Psoas muscle (tissue), 8 donors: ENCODE data around the gene CIT. TPM values are rescaled to one million over a fixed set of nuclear protein-coding genes. Genes with fewer than 3 reads are reported as not detected.

Experiments
- ATAC-seq, 4 donors: fragments of 200-7000 bp; cut with Tn5 transposase; one replicate each; pipeline ENCODE4 v1.9.1; 2020; ENCODE audit warnings: moderate library complexity in 3 of 4, mild to moderate bottlenecking in 2 of 4
- DNase-seq, 2 donors: peaks; one replicate each; pipeline ENCODE4 v3.0.0-alpha.2; 2020
- H3K27ac ChIP-seq: fragments of 200-600 bp; one replicate; pipeline ENCODE4 v1.8.0; 2022
- H3K27me3 ChIP-seq, 3 donors: fragments of 200-600 bp in 1 of 3; one replicate each; pipeline versions ENCODE4 v1.6.1 to v1.8.0; 2013 to 2022; ENCODE audit warnings: low read length in 2 of 3, mild to moderate bottlenecking in 2 of 3, moderate library complexity in 1 of 3; ENCODE audit not compliant: insufficient read depth in 3 of 3
- H3K36me3 ChIP-seq, 2 donors: fragments of 200-600 bp in 1 of 2; one replicate each; pipeline versions ENCODE4 v1.6.1 to v1.8.0; 2013 to 2022; ENCODE audit warnings: low read depth in 1 of 2, mild to moderate bottlenecking in 1 of 2, moderate library complexity in 1 of 2; ENCODE audit not compliant: insufficient read depth in 1 of 2
- H3K4me1 ChIP-seq: fragments of 200-600 bp; one replicate; pipeline ENCODE4 v1.8.0; 2022
- H3K4me3 ChIP-seq: fragments of 200-600 bp; one replicate; pipeline ENCODE4 v1.8.0; 2022; ENCODE audit warnings: mild to moderate bottlenecking
- H3K9me3 ChIP-seq: fragments of 200-600 bp; one replicate; pipeline ENCODE4 v1.8.0; 2022
- WGBS, 3 donors: extraction: QIAGEN DNeasy Blood & Tissue Kit; methylation state at CpG; one replicate each; pipeline versions ENCODE4 v1.1.6 to v1.1.7; 2013; 5-methylcytosine and 5-hydroxymethylcytosine counted together
- intact Hi-C, 2 donors: fragments of 100-400 bp; cut with DNase I; formaldehyde crosslinking; loops; one replicate each; pipeline versions ENCODE4 v1.11.0 to v1.14.2; 2022
- polyA plus RNA-seq, 3 donors: library from polyadenylated mRNA; stranded (reverse); fragments of 200-250 nt; gene quantifications; one replicate each; pipeline ENCODE4 v1.2.3, GENCODE V29; 2013
- total RNA-seq, 4 donors: library from RNA; stranded (reverse); fragmentation: NEBNext Ultra II Directional in 2 of 4; extraction: Animal tissue kit (Norgen Biotek cat#: 25700) in 2 of 4; gene quantifications; one replicate each; pipeline versions ENCODE4 v1.2.1 to v1.2.4, GENCODE V29; 2021 to 2023
- TF ChIP-seq, protein P1 (sequence below): fragments of 200-600 bp; IDR thresholded peaks from one replicate; pipeline ENCODE4 v1.8.0; 2022; ENCODE audit warnings: antibody characterized with exemption
- donor health status: healthy with polysubstance abuse.
- donor health status: DM: no; HTN: no; CAD: no; lungs with moderate emphysema.
- donor health status: Bipolar disorder and iron deficiency.
- donor health status: healthy.
- donor health status: DM: yes; HTN: yes; CAD: no.
- donor health status: DM: no; HTN: no; CAD: no.
- donor health status: DM: no; HTN: no; CAD: no.
- donor health status: DM: yes; HTN: yes; CAD: no.

The CIT gene
- total and polyA plus RNA-seq, 7 donors = 0.06 to 2.4 (median 0.40) TPM

DNA sequence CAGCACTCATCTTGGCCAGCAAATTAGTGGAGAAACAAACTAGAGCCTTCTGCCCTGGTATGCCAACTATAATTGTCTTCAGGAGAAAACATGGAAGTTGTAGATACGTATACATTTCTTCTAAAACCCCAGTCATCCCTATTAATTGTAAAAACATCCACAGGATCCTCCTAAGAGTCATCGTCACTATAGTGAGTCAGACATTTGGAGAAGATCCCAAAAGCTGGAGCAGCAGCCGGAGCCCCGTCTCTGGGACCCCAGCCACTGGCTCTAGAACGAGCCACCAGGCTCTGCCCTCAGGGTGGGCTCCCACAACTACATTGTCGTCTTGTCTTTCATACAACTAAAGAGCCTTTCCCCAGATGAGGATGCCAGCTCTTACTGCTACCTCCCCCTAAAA lies 193.7 kb downstream of the CIT start:
- no peak for ATAC-seq
- TF ChIP-seq, protein P1, sequence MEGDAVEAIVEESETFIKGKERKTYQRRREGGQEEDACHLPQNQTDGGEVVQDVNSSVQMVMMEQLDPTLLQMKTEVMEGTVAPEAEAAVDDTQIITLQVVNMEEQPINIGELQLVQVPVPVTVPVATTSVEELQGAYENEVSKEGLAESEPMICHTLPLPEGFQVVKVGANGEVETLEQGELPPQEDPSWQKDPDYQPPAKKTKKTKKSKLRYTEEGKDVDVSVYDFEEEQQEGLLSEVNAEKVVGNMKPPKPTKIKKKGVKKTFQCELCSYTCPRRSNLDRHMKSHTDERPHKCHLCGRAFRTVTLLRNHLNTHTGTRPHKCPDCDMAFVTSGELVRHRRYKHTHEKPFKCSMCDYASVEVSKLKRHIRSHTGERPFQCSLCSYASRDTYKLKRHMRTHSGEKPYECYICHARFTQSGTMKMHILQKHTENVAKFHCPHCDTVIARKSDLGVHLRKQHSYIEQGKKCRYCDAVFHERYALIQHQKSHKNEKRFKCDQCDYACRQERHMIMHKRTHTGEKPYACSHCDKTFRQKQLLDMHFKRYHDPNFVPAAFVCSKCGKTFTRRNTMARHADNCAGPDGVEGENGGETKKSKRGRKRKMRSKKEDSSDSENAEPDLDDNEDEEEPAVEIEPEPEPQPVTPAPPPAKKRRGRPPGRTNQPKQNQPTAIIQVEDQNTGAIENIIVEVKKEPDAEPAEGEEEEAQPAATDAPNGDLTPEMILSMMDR = no peak
- Histone ChIP-seq H3K4me3 (no peak overlapping the region), H3K4me1 (peaks cover 6% of the 10 kb centered on the region), H3K9me3 (no peaks in the 10 kb centered on the region), H3K27ac (no peak overlapping the region), H3K27me3 (no peaks in the 10 kb centered on the region), H3K36me3 (peaks cover 11 to 41% of the 10 kb centered on the region in 2 donors)
- intact Hi-C loops = no loop called here
- no peak for DNase-seq
- 54 to 67% (median 56%) methylated on average over 6 of the region's 6 CpGs for WGBS, 3 donors

DNA sequence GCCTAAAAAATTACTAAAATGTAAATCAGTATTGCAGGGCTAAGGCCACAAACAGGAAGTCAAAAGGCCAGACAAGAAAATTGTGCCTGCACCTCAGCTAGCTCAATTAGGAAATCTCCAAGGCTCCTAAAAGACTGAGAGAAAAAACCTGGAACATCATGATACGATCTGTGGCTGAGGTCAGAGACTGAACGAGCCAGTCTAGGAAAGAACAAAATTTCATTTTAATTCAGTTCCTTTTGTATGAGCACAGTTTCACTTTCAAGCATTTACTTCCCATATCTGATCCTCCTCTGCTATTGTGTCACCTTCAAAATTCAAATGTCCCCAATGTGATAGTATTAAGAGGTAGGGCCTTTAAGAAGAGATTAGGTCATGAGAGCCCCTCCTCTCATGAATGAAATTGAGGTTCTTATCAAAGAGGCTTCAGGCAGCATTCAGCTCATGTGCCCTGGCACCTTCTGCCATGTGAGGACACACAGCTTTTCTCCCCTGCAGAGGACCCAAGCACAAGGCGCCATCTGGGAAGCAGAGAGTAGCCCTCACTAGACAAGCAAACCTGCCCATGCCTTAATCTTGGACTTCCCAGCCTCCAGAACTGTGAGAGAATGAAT lies 194.4 kb downstream of the CIT start:
- intact Hi-C loops = no loop called here
- 69 to 81% (median 73%) methylated on average over 3 of the region's 3 CpGs for WGBS, 3 donors
- H3K4me3 ChIP-seq = no peak overlapping the region
- peaks cover 6% of the 10 kb centered on the region for H3K4me1 ChIP-seq
- ATAC-seq (peak in 1 of 4 donors; percentile 28), DNase-seq (no peak)
- H3K27ac ChIP-seq = peak overlapping the region; percentile 16
- peaks cover 11 to 48% of the 10 kb centered on the region in 2 donors for H3K36me3 ChIP-seq
- TF ChIP-seq, protein P1 = no peak
- no peaks in the 10 kb centered on the region for H3K27me3 ChIP-seq
- H3K9me3 ChIP-seq = no peaks in the 10 kb centered on the region

DNA sequence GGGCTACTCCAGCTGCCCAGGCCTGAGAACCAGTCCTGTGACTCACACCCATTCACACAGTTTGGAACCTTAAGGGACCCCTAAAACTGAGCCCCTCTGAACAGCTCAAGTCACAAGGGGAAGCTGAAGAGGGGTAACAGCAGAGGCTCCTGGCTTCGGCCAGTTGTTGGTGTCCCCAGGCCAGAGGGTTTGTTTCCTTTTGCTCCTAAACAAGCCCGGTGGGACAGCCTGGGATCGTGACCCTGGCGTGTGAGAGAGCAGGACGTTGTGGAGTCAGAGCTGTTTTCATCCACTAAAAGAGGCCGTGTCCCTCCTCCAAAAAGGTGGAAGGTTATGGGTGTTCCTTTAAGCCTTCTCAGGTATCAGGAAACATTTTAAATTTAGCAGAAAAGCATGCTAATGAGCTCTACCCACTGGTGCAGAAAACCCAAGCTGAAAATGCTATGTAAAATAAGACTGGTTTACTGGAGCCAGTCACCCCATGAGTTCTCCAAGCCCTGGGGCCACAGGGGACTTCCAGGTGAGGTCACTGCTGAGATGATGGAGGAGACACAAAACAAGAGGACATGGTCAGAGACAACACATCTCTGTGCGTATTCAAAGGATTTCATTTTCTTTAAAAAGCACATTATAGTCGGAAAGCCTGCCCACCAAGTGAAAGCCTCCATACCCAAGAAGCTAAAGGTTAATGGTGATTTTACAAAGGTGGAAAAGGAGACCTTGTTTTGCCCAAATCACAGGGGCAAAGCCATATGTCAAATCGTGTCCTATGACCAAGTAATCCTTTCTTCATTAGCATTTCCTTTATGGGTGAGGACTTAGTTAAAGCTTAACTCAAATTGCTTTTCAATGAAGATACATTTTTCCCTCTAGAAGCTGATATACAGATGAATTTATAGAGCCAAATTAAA lies 195.1 kb downstream of the CIT start:
- Histone ChIP-seq H3K4me3 (no peak overlapping the region), H3K27me3 (no peaks in the 10 kb centered on the region), H3K9me3 (no peaks in the 10 kb centered on the region), H3K27ac (peak overlapping the region; percentile 16), H3K4me1 (peaks cover 6% of the 10 kb centered on the region), H3K36me3 (peaks cover 13 to 55% of the 10 kb centered on the region in 2 donors)
- WGBS, 3 donors = 76 to 79% (median 77%) methylated on average over 9 of the region's 9 CpGs
- intact Hi-C loops = no loop called here
- DNase-seq (no peak), ATAC-seq (no peak)
- TF ChIP-seq, protein P1 = no peak

DNA sequence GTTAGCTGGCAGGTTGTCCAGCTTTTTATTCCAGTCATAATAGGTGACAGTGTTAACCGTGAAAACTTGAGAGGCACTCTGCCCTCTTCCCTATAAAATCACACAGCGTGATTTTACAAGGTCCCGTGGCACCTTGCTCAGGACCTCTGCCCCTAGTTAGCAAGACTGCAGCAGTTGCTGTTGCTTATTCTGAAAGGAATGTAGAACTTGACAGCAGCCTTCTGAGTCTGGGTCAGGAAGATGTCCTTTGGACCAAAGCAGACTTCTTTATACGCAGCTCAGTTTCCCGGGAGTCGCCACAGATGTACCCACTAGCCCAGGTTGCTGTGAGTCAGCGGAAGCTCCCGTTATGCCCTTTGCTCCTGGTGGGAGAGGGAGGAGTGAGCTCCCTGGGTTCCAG lies 196.0 kb downstream of the CIT start:
- no peak overlapping the region for H3K27ac ChIP-seq
- H3K27me3 ChIP-seq = no peaks in the 10 kb centered on the region
- TF ChIP-seq, protein P1 = no peak
- no peak for DNase-seq
- no peak overlapping the region for H3K4me3 ChIP-seq
- peaks cover 15 to 64% of the 10 kb centered on the region in 2 donors for H3K36me3 ChIP-seq
- H3K4me1 ChIP-seq = peaks cover 6% of the 10 kb centered on the region
- H3K9me3 ChIP-seq = no peaks in the 10 kb centered on the region
- no peak for ATAC-seq
- intact Hi-C loops = no loop called here
- WGBS, 3 donors = 83 to 87% (median 86%) methylated on average over 8 of the region's 8 CpGs
